ENCODE results near the gene MTAP. TPM values are rescaled to one million over a fixed set of nuclear protein-coding genes. Genes with fewer than 3 reads are reported as not detected.

MTAP gene
- total RNA-seq, 1 experiment from 2014 or later = 46.1 TPM

GRCh38 chr9:21764846-21765245 is 37.6 kb upstream of the MTAP start:
- no peak for DNase-seq

GRCh38 chr9:21766096-21766495 is 36.3 kb upstream of the MTAP start:
- H3K4me1 ChIP-seq (replicated peaks; ENCODE audit: insufficient read depth) = peaks cover 8% of the 10 kb centered on the region
- TF ChIP-seq EZH2 (IDR thresholded peaks at IDR 0.05; ENCODE audit: low read depth) (no peak), CTCF (conservative IDR thresholded peaks at IDR 0.05) (no peak)
- DNase-seq = no peak
- no peaks in the 10 kb centered on the region for H4K20me1 ChIP-seq (ENCODE audit: insufficient read depth)
- POLR2A ChIA-PET (ENCODE audit: unreplicated experiment) = interaction anchor here (0.5 kb wide), 1 partner anchor 1203 kb away, joined by 3 read pairs; no protein-coding TSS in a partner anchor
- no peak overlapping the region for H2AFZ ChIP-seq
- H3K27ac ChIP-seq = no peak overlapping the region
- no peaks in the 10 kb centered on the region for H3F3A ChIP-seq (ENCODE audit: insufficient read depth, low read depth)
- H3K9me3 ChIP-seq (ENCODE audit: insufficient read depth, low read depth) = no peaks in the 10 kb centered on the region
- no peaks in the 10 kb centered on the region for H3K9me2 ChIP-seq (ENCODE audit: insufficient read depth)
- no peaks in the 10 kb centered on the region for H3K36me3 ChIP-seq (ENCODE audit: low read depth)
- no peak overlapping the region for H3K4me3 ChIP-seq
- intact Hi-C loops (cut with micrococcal nuclease; ENCODE audit: unreplicated experiment) = no loop called here
- CTCF ChIA-PET = no interaction called here
- no peaks in the 10 kb centered on the region for H3K79me2 ChIP-seq (ENCODE audit: low read depth)
- no TSS peak for BruUV-seq (replicated peaks)
- H3K27me3 ChIP-seq (ENCODE audit: insufficient read depth, low read depth) = no peaks in the 10 kb centered on the region
- H3K4me2 ChIP-seq = no peak overlapping the region

More at GRCh38 chr9:21764846-21765245, 37.6 kb upstream of the MTAP start:
- TF ChIP-seq CTCF (conservative IDR thresholded peaks at IDR 0.05) = no peak
- TF ChIP-seq EZH2 (IDR thresholded peaks at IDR 0.05; ENCODE audit: low read depth) = no peak
- POLR2A ChIA-PET (ENCODE audit: unreplicated experiment) = no interaction called here
- H3K36me3 ChIP-seq (ENCODE audit: low read depth) = no peaks in the 10 kb centered on the region
- no peak overlapping the region for H3K27ac ChIP-seq
- no peaks in the 10 kb centered on the region for H3K9me3 ChIP-seq (ENCODE audit: insufficient read depth, low read depth)
- H3K4me2 ChIP-seq = no peak overlapping the region
- no peaks in the 10 kb centered on the region for H3K9me2 ChIP-seq (ENCODE audit: insufficient read depth)
- H3K79me2 ChIP-seq (ENCODE audit: low read depth) = no peaks in the 10 kb centered on the region
- H3K27me3 ChIP-seq (ENCODE audit: insufficient read depth, low read depth) = no peaks in the 10 kb centered on the region
- BruUV-seq (replicated peaks) = no TSS peak
- no peaks in the 10 kb centered on the region for H3K4me1 ChIP-seq (replicated peaks; ENCODE audit: insufficient read depth)
- intact Hi-C loops (cut with micrococcal nuclease; ENCODE audit: unreplicated experiment) = no loop called here
- H3K4me3 ChIP-seq = no peak overlapping the region
- no peaks in the 10 kb centered on the region for H4K20me1 ChIP-seq (ENCODE audit: insufficient read depth)
- no peaks in the 10 kb centered on the region for H3F3A ChIP-seq (ENCODE audit: insufficient read depth, low read depth)
- CTCF ChIA-PET = no interaction called here
- no peak overlapping the region for H2AFZ ChIP-seq

GRCh38 chr9:21770871-21771560 is 31.4 kb upstream of the MTAP start:
- no peak overlapping the region; the same call in 1 of the 2 replicates for H2AFZ ChIP-seq
- TF ChIP-seq EZH2 (IDR thresholded peaks at IDR 0.05; ENCODE audit: low read depth) (no peak), CTCF (conservative IDR thresholded peaks at IDR 0.05) (no peak)
- no peaks in the 10 kb centered on the region for H3K27me3 ChIP-seq (ENCODE audit: insufficient read depth, low read depth)
- peak overlapping the region; percentile 36; the same call in 1 of the 2 replicates for H3K4me2 ChIP-seq
- intact Hi-C loops (cut with micrococcal nuclease; ENCODE audit: unreplicated experiment) = no loop called here
- no peaks in the 10 kb centered on the region for H3K36me3 ChIP-seq (ENCODE audit: low read depth)
- no peaks in the 10 kb centered on the region for H3F3A ChIP-seq (ENCODE audit: insufficient read depth, low read depth)
- peaks cover 12% of the 10 kb centered on the region for H3K4me1 ChIP-seq (replicated peaks; ENCODE audit: insufficient read depth)
- no peaks in the 10 kb centered on the region for H4K20me1 ChIP-seq (ENCODE audit: insufficient read depth)
- H3K27ac ChIP-seq = peak overlapping the region; percentile 44; the same call in 1 of the 2 replicates
- no peaks in the 10 kb centered on the region for H3K9me2 ChIP-seq (ENCODE audit: insufficient read depth)
- CTCF ChIA-PET = interaction anchor here (0.7 kb wide), 2 partner anchors 15 to 29 kb away, joined by 3 read pairs; no protein-coding TSS in a partner anchor
- no TSS peak for BruUV-seq (replicated peaks)
- no peaks in the 10 kb centered on the region for H3K9me3 ChIP-seq (ENCODE audit: insufficient read depth, low read depth)
- no peak for DNase-seq
- no peak overlapping the region for H3K4me3 ChIP-seq
- POLR2A ChIA-PET (ENCODE audit: unreplicated experiment) = interaction anchor here (0.6 kb wide), 1 partner anchor 87 kb away, joined by 3 read pairs; no protein-coding TSS in a partner anchor
- no peaks in the 10 kb centered on the region for H3K79me2 ChIP-seq (ENCODE audit: low read depth)
